Tibial artery (tissue), 4 donors: ENCODE results near the gene PATJ.

Experiments
- DNase-seq, 2 donors: peaks; one replicate each; pipeline ENCODE4 v3.0.0-alpha.2; 2019
- H3K27ac ChIP-seq, 2 donors: fragments of 200-600 bp; sonication (generic) in 1 of 2; 1 replicate in 1 of 2; 2 replicates in 1 of 2; pipeline ENCODE4 v1.5.1; 2018 to 2019; ENCODE audit warnings: mild to moderate bottlenecking in 1 of 2
- H3K27me3 ChIP-seq, 2 donors: fragments of 200-600 bp; sonication (generic) in 1 of 2; one replicate each; pipeline versions ENCODE4 v1.5.1 to v1.6.0; 2016 to 2019
- H3K36me3 ChIP-seq, 3 donors: fragments of 200-600 bp; sonication (generic) in 2 of 3; one replicate each; pipeline ENCODE4 v1.5.1; 2016 to 2019; ENCODE audit warnings: mild to moderate bottlenecking in 2 of 3
- H3K4me1 ChIP-seq, 4 donors: fragments of 200-600 bp; sonication (generic) in 2 of 4; 1 replicate in 3 of 4; 2 replicates in 1 of 4; pipeline ENCODE4 v1.5.1; 2016 to 2019
- H3K4me3 ChIP-seq, 2 donors: fragments of 200-600 bp; sonication (generic) in 1 of 2; 1 replicate in 1 of 2; 2 replicates in 1 of 2; pipeline ENCODE4 v1.5.1; 2018 to 2019; ENCODE audit warnings: mild to moderate bottlenecking in 2 of 2
- H3K9me3 ChIP-seq, 3 donors: fragments of 200-600 bp; sonication (generic) in 1 of 3; one replicate each; pipeline ENCODE4 v1.5.1; 2016 to 2019
- CTCF ChIP-seq, 2 experiments: fragments of 200-600 bp in 1 of 2; fragments of 450-650 bp in 1 of 2; IDR thresholded peaks; one replicate each; pipeline ENCODE4 v1.5.1; 2017 to 2019; ENCODE audit warnings: antibody characterized with exemption in 2 of 2, mild to moderate bottlenecking in 1 of 2, moderate library complexity in 1 of 2
- intact Hi-C: fragments of 100-400 bp; cut with DNase I; formaldehyde crosslinking; loops from one replicate; pipeline ENCODE4 v1.15.0; 2023; ENCODE audit warnings: low total_unique reads

The PATJ gene

GRCh38 chr1:61993331-61993961 lies 251.2 kb downstream of the PATJ start:
- no peak for TF ChIP-seq CTCF (IDR thresholded peaks at IDR 0.05)
- intact Hi-C loops, result no loop called here
- peaks cover 9 to 15% (median 12%) of the 10 kb centered on the region in 3 donors for H3K36me3 ChIP-seq
- peaks cover 0 to 5% (median 0%) of the 10 kb centered on the region in 4 donors for H3K4me1 ChIP-seq
- H3K27me3 ChIP-seq, result no peaks in the 10 kb centered on the region
- H3K9me3 ChIP-seq, result no peaks in the 10 kb centered on the region
- H3K4me3 ChIP-seq, result no peak overlapping the region
- no peak for DNase-seq
- no peak overlapping the region for H3K27ac ChIP-seq

GRCh38 chr1:61995641-61996040 lies 253.4 kb downstream of the PATJ start:
- H3K4me1 ChIP-seq, result peaks cover 0 to 5% (median 0%) of the 10 kb centered on the region in 4 donors
- no peak for DNase-seq
- no peaks in the 10 kb centered on the region for H3K27me3 ChIP-seq
- H3K27ac ChIP-seq, result no peak overlapping the region
- intact Hi-C loops, result no loop called here
- H3K4me3 ChIP-seq, result no peak overlapping the region
- H3K36me3 ChIP-seq, result peaks cover 9 to 15% (median 12%) of the 10 kb centered on the region in 3 donors
- no peak for TF ChIP-seq CTCF (IDR thresholded peaks at IDR 0.05)
- H3K9me3 ChIP-seq, result no peaks in the 10 kb centered on the region

DNA sequence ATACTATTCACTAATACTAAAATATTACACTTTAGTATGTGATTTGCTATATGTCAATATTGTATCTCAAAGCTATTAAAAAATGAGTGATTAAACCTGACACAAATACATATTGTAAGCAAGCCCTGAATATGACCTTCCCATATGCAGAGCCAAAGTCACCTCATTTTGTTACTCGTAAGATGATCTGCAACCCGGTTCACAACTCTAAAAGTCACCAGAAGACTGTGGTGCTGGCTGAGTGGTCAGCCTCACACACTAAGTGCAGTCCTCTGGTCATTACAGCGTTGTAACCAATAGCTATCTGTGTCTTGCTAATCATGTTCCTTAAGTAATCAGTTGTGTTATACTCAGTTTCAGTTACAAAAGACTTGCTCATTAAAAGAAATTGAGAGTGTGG lies 254.8 kb downstream of the PATJ start:
- peaks cover 9 to 15% (median 10%) of the 10 kb centered on the region in 3 donors for H3K36me3 ChIP-seq
- H3K9me3 ChIP-seq, result no peaks in the 10 kb centered on the region
- no peak for TF ChIP-seq CTCF (IDR thresholded peaks at IDR 0.05)
- H3K27ac ChIP-seq, result no peak overlapping the region
- DNase-seq, result no peak
- intact Hi-C loops, result no loop called here
- H3K4me3 ChIP-seq, result no peak overlapping the region
- H3K4me1 ChIP-seq, result peaks cover 0 to 5% (median 0%) of the 10 kb centered on the region in 4 donors
- H3K27me3 ChIP-seq, result no peaks in the 10 kb centered on the region

DNA sequence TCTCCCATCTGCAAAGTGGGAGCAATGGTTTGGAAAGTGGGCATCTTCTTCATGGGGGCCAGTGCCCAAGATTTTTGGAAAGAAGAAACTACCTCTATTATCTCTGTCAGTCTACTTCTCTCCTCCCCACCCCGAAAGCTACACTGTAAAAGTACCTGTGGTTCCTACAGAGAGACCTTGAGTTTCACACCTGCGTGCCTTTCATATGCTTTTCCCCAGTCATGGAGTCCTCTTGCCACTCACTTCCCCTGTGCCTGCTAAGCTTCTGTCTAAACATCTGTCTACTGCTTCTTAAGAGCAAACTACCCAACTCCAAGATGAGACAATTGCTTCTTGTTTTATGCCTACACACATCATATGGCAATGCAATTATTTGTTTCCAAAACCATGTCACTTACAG lies 261.5 kb downstream of the PATJ start:
- TF ChIP-seq CTCF (IDR thresholded peaks at IDR 0.05), result no peak
- intact Hi-C loops, result no loop called here
- H3K36me3 ChIP-seq, result no peaks in the 10 kb centered on the region
- no peaks in the 10 kb centered on the region for H3K4me1 ChIP-seq
- H3K27me3 ChIP-seq, result no peaks in the 10 kb centered on the region
- no peak overlapping the region for H3K4me3 ChIP-seq
- H3K9me3 ChIP-seq, result no peaks in the 10 kb centered on the region
- no peak overlapping the region for H3K27ac ChIP-seq
- no peak for DNase-seq

DNA sequence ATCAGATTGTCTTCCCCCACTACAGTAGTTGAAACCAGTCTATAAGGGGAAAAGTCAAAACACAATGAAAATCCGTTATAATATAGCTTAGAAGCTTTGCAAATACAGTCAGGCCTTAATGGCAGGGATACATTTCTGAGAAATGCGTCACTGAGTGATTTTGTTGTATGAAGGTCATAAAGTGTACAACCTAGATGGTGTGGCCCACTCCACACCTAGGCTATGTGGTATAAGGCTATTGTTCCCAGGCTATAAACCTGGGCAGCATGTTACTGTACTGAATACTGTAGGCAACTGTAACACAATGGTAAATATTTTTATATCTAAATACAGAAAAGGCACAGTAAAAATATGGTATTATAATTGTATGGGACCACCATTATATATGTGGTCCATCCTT lies 264.4 kb downstream of the PATJ start:
- Histone ChIP-seq H3K36me3 (no peaks in the 10 kb centered on the region), H3K27me3 (no peaks in the 10 kb centered on the region), H3K4me1 (no peaks in the 10 kb centered on the region), H3K4me3 (no peak overlapping the region), H3K27ac (no peak overlapping the region), H3K9me3 (no peaks in the 10 kb centered on the region)
- TF ChIP-seq CTCF (IDR thresholded peaks at IDR 0.05), result no peak
- no peak for DNase-seq
- intact Hi-C loops, result no loop called here

GRCh38 chr1:62011006-62011405 lies 268.7 kb downstream of the PATJ start:
- no peak for TF ChIP-seq CTCF (IDR thresholded peaks at IDR 0.05)
- H3K9me3 ChIP-seq, result no peaks in the 10 kb centered on the region
- no peak overlapping the region for H3K4me3 ChIP-seq
- H3K27me3 ChIP-seq, result no peaks in the 10 kb centered on the region
- H3K4me1 ChIP-seq, result peaks cover 0 to 13% (median 0%) of the 10 kb centered on the region in 4 donors
- H3K27ac ChIP-seq, result no peak overlapping the region
- DNase-seq, result no peak
- H3K36me3 ChIP-seq, result no peaks in the 10 kb centered on the region
- intact Hi-C loops, result no loop called here
